Testis (tissue), 3 donors: Measurements from ENCODE around the gene TEX2. TPM values are rescaled to one million over a fixed set of nuclear protein-coding genes. Genes with fewer than 3 reads are reported as not detected.

ENCODE experiments used
- DNase-seq: peaks from one replicate; pipeline ENCODE4 v3.0.0-alpha.2; 2019
- H3K27ac ChIP-seq, 2 donors: fragments of 200-600 bp; sonication (generic); one replicate each; pipeline ENCODE4 v1.5.1; 2019
- H3K27me3 ChIP-seq: fragments of 200-600 bp; sonication (generic); one replicate; pipeline ENCODE4 v1.5.1; 2019
- H3K36me3 ChIP-seq: fragments of 200-600 bp; sonication (generic); one replicate; pipeline ENCODE4 v1.5.1; 2017; ENCODE audit warnings: low read depth; ENCODE audit errors: missing control alignments
- H3K4me1 ChIP-seq: fragments of 200-600 bp; sonication (generic); one replicate; pipeline ENCODE4 v1.5.1; 2019
- H3K4me3 ChIP-seq, 2 donors: fragments of 200-600 bp; sonication (generic); one replicate each; pipeline ENCODE4 v1.5.1; 2017 to 2019
- H3K9me3 ChIP-seq: fragments of 200-600 bp; sonication (generic); one replicate; pipeline ENCODE4 v1.5.1; 2017
- POLR2A ChIP-seq: fragments of 450-650 bp; IDR thresholded peaks from one replicate; pipeline ENCODE4 v1.6.1; 2017; ENCODE audit warnings: antibody characterized with exemption, mild to moderate bottlenecking, moderate library complexity
- WGBS, 2 donors: methylation state at CpG; one replicate each; pipeline ENCODE4 v1.1.5; 2018; 5-methylcytosine and 5-hydroxymethylcytosine counted together
- intact Hi-C: fragments of 100-400 bp; cut with DNase I; formaldehyde crosslinking; loops from one replicate; pipeline ENCODE4 v1.15.1; 2023; ENCODE audit warnings: low total_unique reads
- polyA plus RNA-seq: library from polyadenylated mRNA; stranded (reverse); fragments of 350-450 nt; fragmentation: Illumina TruSeq; extraction: RNeasy Lipid Tissue Mini Kit (QIAGEN cat#74804); gene quantifications from one replicate; pipeline ENCODE4 v1.2.3, GENCODE V29; 2014; ENCODE audit warnings: low read depth, low replicate concordance; ENCODE audit not compliant: insufficient read depth
- total RNA-seq, 2 donors: library from RNA; depleted of rRNA; stranded (reverse); fragments of >200 nt; gene quantifications; one replicate each; pipeline ENCODE4 v1.2.3, GENCODE V29; 2016
- TF ChIP-seq, protein P1 (sequence below), 3 experiments: fragments of 450-650 bp in 2 of 3; fragments of 200-600 bp in 1 of 3; sonication (generic) in 1 of 3; IDR thresholded peaks; one replicate each; pipeline ENCODE4 v1.5.1; 2016 to 2019; ENCODE audit warnings: antibody characterized with exemption in 3 of 3, mild to moderate bottlenecking in 2 of 3, moderate library complexity in 1 of 3

Gene TEX2
- total and polyA plus RNA-seq, 3 donors from 2014 or later = 66.0 to 136 (median 99.9) TPM

GRCh38 chr17:64161380-64162176 is 101.5 kb downstream of the TEX2 start:
- H3K36me3 ChIP-seq = no peaks in the 10 kb centered on the region
- DNase-seq = no peak
- no peak overlapping the region for H3K4me3 ChIP-seq
- H3K27ac ChIP-seq = no peak overlapping the region
- TF ChIP-seq, protein P1, sequence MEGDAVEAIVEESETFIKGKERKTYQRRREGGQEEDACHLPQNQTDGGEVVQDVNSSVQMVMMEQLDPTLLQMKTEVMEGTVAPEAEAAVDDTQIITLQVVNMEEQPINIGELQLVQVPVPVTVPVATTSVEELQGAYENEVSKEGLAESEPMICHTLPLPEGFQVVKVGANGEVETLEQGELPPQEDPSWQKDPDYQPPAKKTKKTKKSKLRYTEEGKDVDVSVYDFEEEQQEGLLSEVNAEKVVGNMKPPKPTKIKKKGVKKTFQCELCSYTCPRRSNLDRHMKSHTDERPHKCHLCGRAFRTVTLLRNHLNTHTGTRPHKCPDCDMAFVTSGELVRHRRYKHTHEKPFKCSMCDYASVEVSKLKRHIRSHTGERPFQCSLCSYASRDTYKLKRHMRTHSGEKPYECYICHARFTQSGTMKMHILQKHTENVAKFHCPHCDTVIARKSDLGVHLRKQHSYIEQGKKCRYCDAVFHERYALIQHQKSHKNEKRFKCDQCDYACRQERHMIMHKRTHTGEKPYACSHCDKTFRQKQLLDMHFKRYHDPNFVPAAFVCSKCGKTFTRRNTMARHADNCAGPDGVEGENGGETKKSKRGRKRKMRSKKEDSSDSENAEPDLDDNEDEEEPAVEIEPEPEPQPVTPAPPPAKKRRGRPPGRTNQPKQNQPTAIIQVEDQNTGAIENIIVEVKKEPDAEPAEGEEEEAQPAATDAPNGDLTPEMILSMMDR (IDR thresholded peaks at IDR 0.05) = no peak
- no peak for TF ChIP-seq POLR2A
- peaks cover 2% of the 10 kb centered on the region for H3K4me1 ChIP-seq
- WGBS, 2 donors = 87% methylated on average over 6 of the region's 6 CpGs
- intact Hi-C loops = loop anchor here (10.0 kb wide), 1 partner anchor 113 kb away; no protein-coding TSS in a partner anchor
- no peaks in the 10 kb centered on the region for H3K27me3 ChIP-seq
- no peaks in the 10 kb centered on the region for H3K9me3 ChIP-seq

DNA sequence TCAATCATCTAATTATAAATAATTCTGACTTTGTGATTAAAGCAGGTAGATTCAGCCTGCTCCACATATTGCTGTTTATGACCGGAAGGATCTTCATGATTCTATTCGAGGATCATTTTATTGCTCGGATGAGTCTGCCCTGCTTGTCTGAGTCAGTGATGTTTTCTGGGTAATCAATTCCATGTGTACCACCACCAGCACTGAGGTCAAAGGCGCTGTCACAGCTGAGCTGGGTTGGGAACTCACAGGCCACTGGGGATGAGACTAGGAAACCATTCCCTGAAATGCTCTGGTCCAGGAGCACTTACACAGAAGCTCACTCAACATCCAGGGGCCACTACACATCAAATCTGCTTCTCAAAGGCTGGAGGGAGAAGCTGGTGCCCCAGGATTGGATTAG is 102.7 kb downstream of the TEX2 start:
- no peaks in the 10 kb centered on the region for H3K9me3 ChIP-seq
- intact Hi-C loops = loop anchor here (10.0 kb wide), 1 partner anchor 114 kb away; no protein-coding TSS in a partner anchor
- H3K36me3 ChIP-seq = no peaks in the 10 kb centered on the region
- 89 to 91% methylated on average over 4 of the region's 4 CpGs for WGBS, 2 donors
- no peaks in the 10 kb centered on the region for H3K27me3 ChIP-seq
- DNase-seq = no peak
- TF ChIP-seq POLR2A = no peak
- TF ChIP-seq, protein P1 (IDR thresholded peaks at IDR 0.05) = no peak
- peaks cover 14% of the 10 kb centered on the region for H3K4me1 ChIP-seq
- no peak overlapping the region for H3K4me3 ChIP-seq
- H3K27ac ChIP-seq = no peak overlapping the region

- Histone ChIP-seq H3K4me3 (no peak overlapping the region), H3K27me3 (no peaks in the 10 kb centered on the region), H3K27ac (no peak overlapping the region), H3K36me3 (no peaks in the 10 kb centered on the region), H3K9me3 (no peaks in the 10 kb centered on the region), H3K4me1 (peaks cover 15% of the 10 kb centered on the region)
- intact Hi-C loops = no loop called here
- TF ChIP-seq, protein P1 (IDR thresholded peaks at IDR 0.05) = no peak
- TF ChIP-seq POLR2A = no peak
- 93 to 94% methylated on average over 12 of the region's 12 CpGs for WGBS, 2 donors
- no peak for DNase-seq
Observed at GRCh38 chr17:64158831-64159590, 104.0 kb downstream of the TEX2 start.

- no peak for TF ChIP-seq POLR2A
- TF ChIP-seq, protein P1 (IDR thresholded peaks at IDR 0.05) = no peak
- H3K36me3 ChIP-seq = no peaks in the 10 kb centered on the region
- peaks cover 15% of the 10 kb centered on the region for H3K4me1 ChIP-seq
- no peaks in the 10 kb centered on the region for H3K9me3 ChIP-seq
- no peaks in the 10 kb centered on the region for H3K27me3 ChIP-seq
- intact Hi-C loops = no loop called here
- DNase-seq = no peak
- H3K27ac ChIP-seq = no peak overlapping the region
- 77% methylated on average over 7 of the region's 7 CpGs for WGBS, 2 donors
- no peak overlapping the region for H3K4me3 ChIP-seq
Observed at GRCh38 chr17:64158406-64158805, 104.7 kb downstream of the TEX2 start.
